ENCODE measurements around the gene NACC2. TPM values are rescaled to one million over a fixed set of nuclear protein-coding genes. Genes with fewer than 3 reads are reported as not detected.

NACC2 gene, protein sequence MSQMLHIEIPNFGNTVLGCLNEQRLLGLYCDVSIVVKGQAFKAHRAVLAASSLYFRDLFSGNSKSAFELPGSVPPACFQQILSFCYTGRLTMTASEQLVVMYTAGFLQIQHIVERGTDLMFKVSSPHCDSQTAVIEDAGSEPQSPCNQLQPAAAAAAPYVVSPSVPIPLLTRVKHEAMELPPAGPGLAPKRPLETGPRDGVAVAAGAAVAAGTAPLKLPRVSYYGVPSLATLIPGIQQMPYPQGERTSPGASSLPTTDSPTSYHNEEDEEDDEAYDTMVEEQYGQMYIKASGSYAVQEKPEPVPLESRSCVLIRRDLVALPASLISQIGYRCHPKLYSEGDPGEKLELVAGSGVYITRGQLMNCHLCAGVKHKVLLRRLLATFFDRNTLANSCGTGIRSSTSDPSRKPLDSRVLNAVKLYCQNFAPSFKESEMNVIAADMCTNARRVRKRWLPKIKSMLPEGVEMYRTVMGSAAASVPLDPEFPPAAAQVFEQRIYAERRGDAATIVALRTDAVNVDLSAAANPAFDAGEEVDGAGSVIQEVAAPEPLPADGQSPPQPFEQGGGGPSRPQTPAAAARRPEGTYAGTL
- polyA plus RNA-seq = 4.7 and 6.2 TPM in 2 replicates

DNA sequence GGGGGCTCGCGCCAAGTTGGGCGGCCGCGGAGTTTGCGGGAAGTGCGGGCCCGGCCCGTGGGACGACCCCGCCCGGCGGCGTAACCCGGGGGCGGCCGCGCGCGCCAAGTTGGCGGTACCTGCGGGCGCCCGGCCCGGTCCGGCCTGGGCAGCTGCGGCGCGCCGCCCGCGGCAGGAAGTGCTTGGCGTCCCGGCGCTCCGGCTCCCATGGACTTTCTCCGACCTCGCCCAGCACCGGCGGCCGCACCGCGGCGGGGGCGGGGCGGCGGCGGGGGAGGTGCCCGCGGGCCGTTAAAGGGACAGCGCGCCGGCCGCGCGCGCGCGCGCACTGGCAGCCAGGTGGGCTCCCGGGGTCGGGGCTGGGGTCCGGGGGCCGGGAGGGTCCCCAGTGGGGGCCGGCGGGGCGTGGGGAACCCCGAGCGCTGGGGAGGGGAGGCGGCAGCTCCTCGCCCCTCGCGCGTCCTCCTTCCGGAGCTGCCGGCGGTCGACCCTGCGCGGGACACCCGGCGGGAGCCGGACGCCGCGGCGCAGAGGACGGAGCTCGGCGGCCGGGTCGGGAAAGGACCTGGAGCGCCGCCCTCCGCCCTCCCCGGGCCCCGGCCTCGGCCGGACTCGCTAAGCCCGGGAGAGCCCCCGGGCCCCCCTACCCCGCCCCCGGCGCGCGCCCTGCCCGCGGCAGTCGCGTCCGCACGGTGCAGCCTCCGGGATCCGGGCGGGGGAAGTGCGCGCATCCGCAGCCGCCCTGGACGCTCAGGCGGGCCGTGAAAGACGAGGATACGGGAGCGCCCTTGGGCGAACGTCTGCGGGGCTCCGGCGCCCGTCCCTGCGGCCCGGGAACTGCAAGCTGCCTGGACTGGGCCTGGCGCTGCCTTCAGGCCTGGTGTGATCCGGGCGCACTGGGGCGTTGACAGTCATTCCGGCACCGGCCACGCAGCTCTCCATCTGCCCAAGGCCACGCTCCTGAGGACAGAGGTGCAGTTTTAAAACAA lies at the start of gene NACC2:
TSS of gene NACC2 (minus strand) at position 220 of the 989 bp plus-strand sequence. CDS start 44,768 bp downstream, outside the sequence.

DNA sequence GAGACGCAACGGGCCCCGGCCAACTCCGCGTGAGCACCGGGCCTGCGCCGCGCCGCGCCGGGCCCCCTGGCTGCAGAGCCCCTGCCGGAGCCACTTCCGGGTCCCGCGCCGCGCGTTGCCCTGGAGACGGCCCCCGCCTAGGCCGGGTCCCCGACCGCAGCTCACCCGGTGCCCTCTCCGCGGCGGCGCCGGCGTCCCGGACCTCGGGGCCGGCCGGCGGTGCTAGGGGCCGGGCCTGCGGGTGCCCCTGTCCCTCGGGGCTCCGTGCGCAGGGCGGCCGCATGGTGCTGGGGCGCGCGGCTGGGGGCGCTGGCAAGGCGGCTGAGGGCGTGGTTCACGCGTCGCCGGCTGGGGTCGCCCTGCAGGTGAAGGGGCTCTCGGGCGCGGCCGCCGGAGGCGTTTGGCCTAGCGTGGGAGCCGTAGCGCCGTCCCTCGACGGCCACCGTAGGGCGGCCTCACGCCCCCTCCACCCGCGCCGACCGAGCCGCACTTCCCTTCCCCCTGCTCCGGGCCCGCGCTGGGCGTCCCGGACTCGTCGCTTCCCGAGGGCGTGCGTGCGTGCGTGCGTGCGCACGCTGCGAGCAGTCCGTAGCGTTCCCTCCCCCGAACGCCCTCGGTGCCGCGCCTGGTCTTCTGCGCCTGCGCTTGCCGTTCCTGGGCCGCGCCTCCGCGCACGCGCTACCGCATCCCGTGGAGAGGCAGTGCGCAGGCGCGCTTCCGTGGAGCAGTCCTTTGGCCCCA lies 23.4 kb upstream of the NACC2 start, which contains the start of gene TMEM250:
TSS of gene TMEM250 (minus strand) at position 556 of the 741 bp plus-strand sequence. CDS start 1,975 bp downstream, outside the sequence.

DNA sequence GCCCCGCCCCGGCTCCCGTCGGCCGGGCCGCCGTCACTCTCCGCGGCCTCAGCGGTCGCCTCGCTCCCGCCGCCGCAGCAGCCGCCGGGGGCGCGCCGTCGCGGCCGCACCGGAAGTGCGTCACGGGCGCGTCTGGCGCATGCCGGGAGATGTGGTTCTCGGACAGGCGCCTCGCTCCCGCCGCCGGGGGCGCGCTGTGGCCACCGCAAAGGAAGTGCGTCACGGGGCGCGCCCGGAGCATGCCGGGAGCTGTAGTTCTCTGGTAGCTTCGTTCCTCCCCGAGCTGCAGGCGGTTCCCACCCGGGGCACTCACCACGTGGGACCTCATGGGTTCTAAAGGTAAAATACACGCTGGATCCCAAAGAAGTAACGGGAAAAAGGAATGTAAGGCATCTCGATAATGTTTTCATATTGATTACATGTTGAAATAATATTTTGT lies 133.8 kb downstream of the NACC2 start, which contains the start of gene UBAC1:
TSS of gene UBAC1 (minus strand) at position 97 of the 439 bp plus-strand sequence. CDS start 211 bp downstream, outside the sequence.

Other genes with a start within 250 kb of the NACC2 start
- gene CAMSAP1, start 187.7 kb downstream of the NACC2 start, polyA plus RNA-seq = 2.3 and 5.1 TPM in 2 replicates
- 16.3 and 22.1 TPM in 2 replicates for gene UBAC1, start 133.9 kb downstream of the NACC2 start, polyA plus RNA-seq
- gene TMEM250, start 23.6 kb upstream of the NACC2 start, polyA plus RNA-seq = 0.36 and 0.52 TPM in 2 replicates
- gene LHX3, start 109.8 kb upstream of the NACC2 start, polyA plus RNA-seq = not detected in 2 replicates
- 4.1 and 6.8 TPM in 2 replicates for gene QSOX2, start 150.5 kb upstream of the NACC2 start, polyA plus RNA-seq
- not detected in 2 replicates for gene CCDC187, start 208.8 kb upstream of the NACC2 start, polyA plus RNA-seq
- 1.1 TPM in 1 of 2 replicates, not detected in the other for gene GPSM1, start 232.2 kb upstream of the NACC2 start, polyA plus RNA-seq